Left forelimb (tissue), 1 donor: ENCODE data around the gene FOXA1.

Experiments
- DNase-seq: peaks from one replicate; pipeline ENCODE4 v3.0.0-alpha.2; 2018; ENCODE audit warnings: low spot score

The FOXA1 gene

DNA sequence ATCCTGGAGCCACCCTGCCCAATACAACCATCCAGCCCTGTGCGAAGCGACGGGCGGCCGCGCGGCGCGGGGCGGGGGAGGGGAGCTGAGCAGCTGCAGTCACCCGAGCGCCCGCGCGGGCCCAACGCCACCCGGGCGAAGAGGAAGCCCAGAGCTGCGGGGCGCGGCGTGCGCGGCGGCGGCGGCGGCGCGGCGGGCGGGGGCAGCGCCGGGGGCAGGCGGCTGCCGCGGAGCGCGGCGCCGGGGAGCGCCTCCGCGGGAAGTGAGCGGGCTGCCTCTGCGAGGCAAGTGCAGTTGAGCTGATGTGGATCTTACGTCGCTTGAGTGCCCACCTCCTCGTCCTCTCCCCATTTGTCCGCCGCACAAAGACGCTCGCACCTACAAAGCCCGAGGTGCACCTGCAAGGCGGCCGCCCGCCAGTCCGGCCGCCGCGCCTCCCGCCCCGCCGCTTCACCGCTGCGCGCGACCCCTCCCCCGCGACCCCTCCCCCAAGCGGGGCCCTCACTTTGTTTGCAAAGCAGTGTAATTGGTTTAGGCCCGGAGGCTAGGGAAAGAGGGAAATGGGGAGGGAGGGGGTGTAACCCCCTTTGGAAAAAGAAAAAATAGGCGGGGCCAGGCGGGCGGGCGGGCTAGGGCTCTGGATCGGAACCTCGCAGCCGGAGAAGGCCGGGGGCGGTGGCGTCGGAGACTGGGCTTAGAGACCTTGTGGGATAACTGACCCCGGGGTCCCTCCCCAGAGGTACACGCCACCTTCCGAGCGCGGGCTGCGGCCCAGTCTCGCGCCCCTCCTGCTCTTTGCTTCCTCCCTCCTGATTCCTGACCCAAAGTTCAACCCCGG lies at the start of gene FOXA1, which contains the start of gene TTC6:
FOXA1 (minus strand) TSS at position 279 of the 838 bp plus-strand sequence; CDS start at position 2, 277 bp downstream.
TTC6 (plus strand) TSS at position 659 of the 838 bp plus-strand sequence. CDS start 26,436 bp downstream, outside the sequence.
- DNase-seq, result no peak

DNA sequence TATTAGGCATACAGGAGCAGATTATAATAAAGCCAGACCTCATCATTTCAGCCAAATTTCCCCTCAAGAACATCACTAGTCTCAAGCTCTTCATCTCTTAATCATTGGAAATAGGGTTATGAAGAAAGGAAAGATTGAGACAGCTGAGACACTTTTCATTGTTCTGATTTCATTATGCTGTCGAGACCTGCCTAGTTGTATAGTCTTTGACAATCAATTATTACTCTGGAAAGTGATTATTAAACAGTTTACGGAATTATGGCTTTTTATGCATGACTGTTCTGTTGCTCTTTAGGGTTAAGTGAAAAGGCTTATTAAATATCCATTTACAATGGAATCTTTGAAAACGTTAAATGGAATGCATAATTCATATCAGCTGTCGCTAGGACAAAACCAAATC lies 48.7 kb upstream of the FOXA1 start:
- DNase-seq, result no peak

- no peak for DNase-seq
Measured at GRCh38 chr14:37642125-37642524, 47.1 kb upstream of the FOXA1 start.

- no peak for DNase-seq
Measured at GRCh38 chr14:37641117-37641516, 46.1 kb upstream of the FOXA1 start.

- no peak for DNase-seq
Measured at GRCh38 chr14:37638599-37638998, 43.5 kb upstream of the FOXA1 start.

DNA sequence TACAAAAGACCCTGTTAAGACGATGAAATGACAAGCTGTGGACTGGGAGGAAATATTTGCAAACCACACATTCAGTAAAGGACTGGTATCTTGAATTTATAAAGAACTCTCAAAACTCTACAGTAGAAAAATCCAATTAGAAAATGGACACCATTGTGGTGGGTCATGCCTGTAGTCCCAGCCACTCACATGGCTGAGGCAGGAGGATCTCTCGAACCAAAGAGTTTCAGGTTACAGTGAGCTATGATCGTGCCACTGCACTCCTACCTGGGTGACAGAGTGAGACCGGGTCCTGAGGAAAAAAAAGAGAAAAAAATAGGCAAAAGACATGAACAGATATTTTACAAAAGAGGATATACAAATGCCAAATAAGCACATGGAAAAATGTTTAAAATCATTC lies 42.3 kb upstream of the FOXA1 start:
- no peak for DNase-seq

GRCh38 chr14:37625597-37626595 lies 30.8 kb upstream of the FOXA1 start:
- no peak for DNase-seq

DNA sequence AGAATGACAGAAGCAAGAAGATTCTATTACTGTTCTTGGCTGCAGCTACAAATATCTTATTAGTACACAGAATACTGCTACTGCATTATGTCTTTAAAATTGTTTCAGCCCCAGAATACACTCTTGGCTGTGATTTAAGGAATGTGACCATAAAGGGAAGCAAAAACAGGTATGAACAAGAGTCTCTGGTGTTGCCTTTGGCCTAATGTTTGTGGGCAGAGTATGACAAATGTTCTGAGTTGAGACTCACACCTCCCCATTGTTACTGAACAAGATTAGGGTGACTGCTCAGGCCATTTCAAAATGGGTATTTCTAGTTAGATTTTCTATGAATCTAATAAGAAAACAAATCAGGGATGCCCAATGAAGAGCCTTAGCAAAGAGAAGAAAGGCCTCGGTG lies 28.9 kb upstream of the FOXA1 start:
- no peak for DNase-seq

GRCh38 chr14:37623426-37623951 lies 28.4 kb upstream of the FOXA1 start:
- no peak for DNase-seq

GRCh38 chr14:37622231-37622923 lies 27.3 kb upstream of the FOXA1 start:
- DNase-seq, result peak; percentile 73

- no peak for DNase-seq
Measured at GRCh38 chr14:37620856-37621255, 25.8 kb upstream of the FOXA1 start.

GRCh38 chr14:37618498-37619028 lies 23.5 kb upstream of the FOXA1 start:
- DNase-seq, result no peak

DNA sequence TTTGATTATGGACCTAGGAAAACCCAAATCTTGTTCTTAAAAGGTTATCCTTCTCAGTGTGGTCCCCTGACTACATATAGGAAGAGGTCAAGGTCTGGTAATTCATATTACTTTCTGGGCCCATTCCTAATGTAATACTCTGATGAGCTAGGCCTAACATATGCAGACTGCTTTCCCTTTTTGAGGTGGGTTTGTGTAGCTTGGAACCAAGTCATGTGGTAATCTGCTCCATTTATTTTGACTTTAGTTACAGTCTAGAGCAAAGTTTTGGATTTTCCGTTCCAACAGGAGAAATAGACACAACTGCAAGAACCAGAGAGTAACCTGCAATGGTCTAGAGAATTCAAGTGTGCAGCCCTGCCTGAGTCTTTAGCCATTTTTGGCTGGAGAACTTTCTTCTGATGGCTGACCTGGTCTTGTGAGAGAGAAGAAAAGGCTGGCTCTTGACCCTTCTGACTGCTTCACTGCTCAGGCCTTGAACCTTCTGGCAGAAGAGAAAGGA lies 22.9 kb upstream of the FOXA1 start:
- DNase-seq, result no peak

DNA sequence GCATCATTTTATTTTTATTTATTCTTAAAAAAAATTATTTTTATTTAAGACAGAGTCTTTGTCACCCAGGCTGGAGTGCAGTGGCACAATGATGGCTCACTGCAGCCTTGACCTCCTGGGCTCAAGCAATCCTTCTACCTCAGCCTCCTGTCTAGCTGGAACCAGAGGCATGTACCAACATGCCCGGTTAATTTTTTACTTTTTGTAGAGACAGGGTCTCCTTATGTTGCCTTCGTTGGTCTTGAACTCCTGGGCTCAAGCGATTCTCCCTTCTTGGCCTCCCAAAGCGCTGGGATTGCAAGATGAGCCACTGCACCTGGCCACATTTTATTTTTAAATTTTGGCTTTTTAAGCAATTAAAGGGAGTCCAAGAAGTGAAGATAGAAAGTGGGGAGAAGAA lies 21.8 kb upstream of the FOXA1 start:
- no peak for DNase-seq

DNA sequence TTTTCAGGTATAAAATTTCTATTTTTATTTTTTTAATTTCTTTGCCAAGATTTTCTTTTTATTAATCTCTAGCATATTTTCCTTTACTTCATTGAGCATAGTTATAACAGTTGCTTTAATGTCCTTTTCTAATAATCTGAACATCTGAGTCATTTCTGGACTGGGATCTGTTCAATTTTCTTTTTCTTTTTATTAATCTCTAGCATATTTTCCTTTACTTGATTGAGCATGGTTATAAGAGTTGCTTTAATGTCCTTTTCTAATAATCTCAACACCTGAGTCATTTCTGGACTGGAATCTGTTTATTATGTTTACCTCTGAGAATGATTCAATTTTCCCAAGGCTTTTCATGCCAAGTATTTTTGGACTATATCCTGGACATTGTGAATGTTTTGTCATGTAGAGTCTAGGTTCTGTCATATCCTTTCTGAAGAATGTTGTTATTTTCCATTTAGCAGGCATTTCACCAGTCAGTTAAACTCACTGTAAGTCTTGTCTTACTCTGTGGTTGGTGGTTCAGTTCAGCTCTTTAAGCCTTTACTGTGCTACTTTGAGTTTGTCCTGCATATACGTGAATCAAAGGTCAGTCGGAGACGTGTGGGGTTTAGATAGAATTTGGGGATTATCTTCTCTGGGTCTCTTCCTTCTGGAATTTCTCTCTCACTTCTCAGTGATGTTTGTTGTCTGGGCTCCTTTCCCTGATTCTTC lies 20.7 kb upstream of the FOXA1 start:
- DNase-seq, result no peak

GRCh38 chr14:37610945-37611523 lies 16.0 kb upstream of the FOXA1 start:
- DNase-seq, result no peak

- DNase-seq, result no peak
Measured at GRCh38 chr14:37608649-37609048, 13.6 kb upstream of the FOXA1 start.

GRCh38 chr14:37606678-37607077 lies 11.6 kb upstream of the FOXA1 start:
- no peak for DNase-seq

DNA sequence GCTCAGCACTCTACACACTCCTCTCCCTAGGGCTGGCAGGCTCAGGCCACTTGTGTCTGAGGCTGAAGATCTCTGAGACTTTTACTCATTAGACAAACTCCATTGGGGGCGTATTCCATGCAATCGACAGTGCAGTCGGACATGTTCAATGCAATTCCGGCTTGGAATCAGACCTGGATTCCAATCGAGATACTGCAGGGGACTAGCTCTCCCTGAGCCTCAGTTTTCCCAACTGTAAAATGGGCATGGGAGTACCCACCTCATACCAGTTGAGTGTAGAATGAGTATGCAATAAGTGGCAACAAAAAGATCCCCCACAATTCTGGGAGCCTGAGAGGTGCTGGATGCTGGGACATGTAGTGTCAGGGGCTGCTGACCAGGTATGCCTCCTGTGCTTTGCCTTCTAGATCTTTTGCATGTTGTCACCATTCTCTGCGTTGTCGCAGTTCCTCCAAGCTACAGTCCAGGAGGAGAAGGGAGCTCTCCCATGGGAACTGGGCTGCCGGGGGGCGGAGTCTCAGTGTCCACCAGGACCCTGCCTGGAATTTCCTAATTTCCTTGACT lies 8.7 kb upstream of the FOXA1 start:
- no peak for DNase-seq
